Inflammatory macrophage treated with lipopolysaccharide for 4 hours (primary cell): ENCODE data around the gene GAS5.

ENCODE experiments used
- DNase-seq: peaks from one replicate; pipeline ENCODE4 v3.0.0-alpha.2; 2020

GAS5 gene

GRCh38 chr1:173823781-173824314, 43.9 kb downstream of the GAS5 start:
- DNase-seq, result no peak

- no peak for DNase-seq
These were observed 46.1 kb downstream of the GAS5 start for GRCh38 chr1:173821680-173822079.

GRCh38 chr1:173818459-173818858, 49.3 kb downstream of the GAS5 start:
- DNase-seq, result no peak
